NT2/D1 (cell line): ENCODE measurements around the gene RPL18.

Experiments
- YY1 ChIP-seq: IDR thresholded peaks from 2 replicates; pipeline ENCODE4 v1.6.1; 2011; ENCODE audit not compliant: insufficient read length, insufficient read depth
- ZNF274 ChIP-seq: IDR thresholded peaks from 2 replicates; pipeline ENCODE4 v1.6.1; 2011; ENCODE audit warnings: mild to moderate bottlenecking, low read depth, low read length

DNA sequence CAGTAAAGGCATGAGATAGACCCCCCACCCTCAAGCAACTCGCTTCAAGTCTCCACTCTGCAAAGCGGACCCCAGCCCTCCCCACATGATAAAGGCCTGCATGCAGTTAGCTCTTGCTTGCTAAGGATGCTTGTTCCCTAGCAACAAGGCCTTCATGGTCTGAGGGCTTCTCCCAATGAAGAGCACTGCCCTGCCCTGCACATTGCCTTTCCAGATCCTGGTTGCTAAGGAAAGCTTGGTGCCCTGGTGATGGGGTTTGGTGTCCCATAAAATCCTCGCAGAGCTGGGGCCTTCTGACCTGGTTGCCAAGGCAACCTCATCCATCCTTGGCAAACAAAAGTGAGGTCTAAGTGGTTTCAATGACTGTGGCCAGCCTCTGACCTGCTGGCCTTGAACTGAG is 12.2 kb upstream of the RPL18 start:
- TF ChIP-seq ZNF274 (no peak), YY1 (no peak)
